Measurements from ENCODE around the gene POLR2E.
"Not testable (repeated sequence)": the region's sequence is repeated elsewhere in the genome, so short reads cannot be mapped to it uniquely, and the experiment has no call there.

The POLR2E gene

DNA sequence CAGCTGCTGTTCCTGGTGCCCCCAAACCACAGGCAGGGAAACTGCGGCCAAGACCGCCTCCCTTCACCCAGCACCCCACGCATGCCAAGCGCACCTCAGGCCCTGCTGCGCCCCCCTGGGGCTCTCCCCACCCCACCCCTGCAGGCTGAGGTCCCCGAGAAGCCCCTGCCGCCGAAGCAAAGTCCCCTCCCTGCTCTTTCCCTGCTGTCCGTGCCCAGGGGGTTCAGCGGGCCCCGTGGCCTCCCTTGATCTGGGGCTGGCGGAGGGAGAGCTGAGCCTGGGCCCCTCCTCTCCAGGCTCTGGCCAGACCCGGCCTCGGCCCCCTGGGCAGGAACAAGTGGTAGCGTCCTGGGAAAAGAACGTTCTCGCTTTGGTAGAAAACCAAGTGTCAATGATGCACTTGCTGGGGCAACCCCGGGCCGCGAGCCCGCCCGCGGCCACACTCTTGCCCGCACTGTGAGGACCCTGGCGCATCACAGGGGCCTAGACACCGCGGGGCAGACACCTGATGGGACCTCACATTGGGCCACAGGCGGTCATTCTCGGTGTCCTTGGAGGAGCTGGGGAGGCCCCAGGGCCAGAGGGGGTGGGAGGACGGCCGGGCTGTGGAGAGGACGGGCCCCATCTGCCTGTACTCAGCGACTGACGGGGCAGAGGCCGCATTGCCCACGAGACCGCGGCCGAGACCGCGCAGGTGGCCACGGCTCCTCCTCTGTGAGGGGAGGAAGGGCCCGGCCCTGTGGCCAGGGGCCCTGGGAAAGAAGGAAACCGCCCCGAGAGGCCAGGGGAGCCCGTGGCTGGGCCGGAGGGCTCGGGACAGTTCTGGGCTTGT lies 37.6 kb upstream of the POLR2E start:
- TF ChIP-seq, protein P1, sequence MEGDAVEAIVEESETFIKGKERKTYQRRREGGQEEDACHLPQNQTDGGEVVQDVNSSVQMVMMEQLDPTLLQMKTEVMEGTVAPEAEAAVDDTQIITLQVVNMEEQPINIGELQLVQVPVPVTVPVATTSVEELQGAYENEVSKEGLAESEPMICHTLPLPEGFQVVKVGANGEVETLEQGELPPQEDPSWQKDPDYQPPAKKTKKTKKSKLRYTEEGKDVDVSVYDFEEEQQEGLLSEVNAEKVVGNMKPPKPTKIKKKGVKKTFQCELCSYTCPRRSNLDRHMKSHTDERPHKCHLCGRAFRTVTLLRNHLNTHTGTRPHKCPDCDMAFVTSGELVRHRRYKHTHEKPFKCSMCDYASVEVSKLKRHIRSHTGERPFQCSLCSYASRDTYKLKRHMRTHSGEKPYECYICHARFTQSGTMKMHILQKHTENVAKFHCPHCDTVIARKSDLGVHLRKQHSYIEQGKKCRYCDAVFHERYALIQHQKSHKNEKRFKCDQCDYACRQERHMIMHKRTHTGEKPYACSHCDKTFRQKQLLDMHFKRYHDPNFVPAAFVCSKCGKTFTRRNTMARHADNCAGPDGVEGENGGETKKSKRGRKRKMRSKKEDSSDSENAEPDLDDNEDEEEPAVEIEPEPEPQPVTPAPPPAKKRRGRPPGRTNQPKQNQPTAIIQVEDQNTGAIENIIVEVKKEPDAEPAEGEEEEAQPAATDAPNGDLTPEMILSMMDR (conservative IDR thresholded peaks at IDR 0.05; ENCODE audit: low read length): no peak
- DNase-seq (ENCODE audit: low read depth): no peak
- peak overlapping the region; percentile 87 for H3K4me3 ChIP-seq (ENCODE audit: low read length)

DNA sequence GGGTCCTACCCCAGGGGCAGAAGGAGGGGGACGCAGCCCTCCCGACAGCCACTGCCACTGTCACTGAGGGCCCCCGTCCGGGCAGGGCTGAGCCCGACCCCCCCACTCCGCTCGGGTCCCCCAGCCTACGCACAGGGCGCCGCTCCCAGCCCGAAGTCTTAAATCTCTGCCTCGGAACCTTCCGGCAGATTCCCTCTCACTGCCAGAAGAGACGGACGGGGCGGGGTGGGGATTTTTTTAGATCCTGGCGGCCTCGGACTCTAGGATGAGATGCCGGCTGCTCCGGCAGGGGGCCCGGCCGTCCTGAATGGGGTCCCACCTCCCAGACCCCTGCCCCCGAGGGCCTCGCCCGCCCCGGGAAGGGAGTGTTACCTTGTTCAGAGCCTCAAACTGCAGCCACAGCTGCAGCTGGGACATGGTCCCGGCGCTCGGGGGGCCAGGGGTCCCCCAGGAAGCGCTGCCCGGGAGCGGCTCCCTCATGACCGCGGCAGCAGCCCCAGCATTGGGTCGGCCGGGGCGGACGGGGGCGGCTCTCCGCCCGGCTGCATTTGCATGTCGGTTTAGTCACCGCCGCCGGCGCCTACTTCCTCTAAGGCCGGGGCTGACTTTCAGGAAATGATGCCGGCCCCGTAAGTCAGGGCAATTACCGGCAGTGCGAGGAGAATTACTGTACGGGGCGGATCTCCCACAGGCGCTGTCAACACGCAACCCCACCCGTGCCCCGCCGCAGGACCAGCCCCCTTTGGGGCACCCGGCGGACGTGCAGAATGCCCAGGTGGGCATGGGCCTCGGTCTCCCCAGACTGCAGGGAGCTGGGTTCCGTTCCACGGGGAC lies 36.8 kb upstream of the POLR2E start:
- TF ChIP-seq, protein P1 (conservative IDR thresholded peaks at IDR 0.05; ENCODE audit: low read length): peak; percentile 18; the same call in 1 of the 2 replicates
- H3K4me3 ChIP-seq (ENCODE audit: low read length): peak overlapping the region; percentile 87
- DNase-seq (ENCODE audit: low read depth): peak; percentile 89

DNA sequence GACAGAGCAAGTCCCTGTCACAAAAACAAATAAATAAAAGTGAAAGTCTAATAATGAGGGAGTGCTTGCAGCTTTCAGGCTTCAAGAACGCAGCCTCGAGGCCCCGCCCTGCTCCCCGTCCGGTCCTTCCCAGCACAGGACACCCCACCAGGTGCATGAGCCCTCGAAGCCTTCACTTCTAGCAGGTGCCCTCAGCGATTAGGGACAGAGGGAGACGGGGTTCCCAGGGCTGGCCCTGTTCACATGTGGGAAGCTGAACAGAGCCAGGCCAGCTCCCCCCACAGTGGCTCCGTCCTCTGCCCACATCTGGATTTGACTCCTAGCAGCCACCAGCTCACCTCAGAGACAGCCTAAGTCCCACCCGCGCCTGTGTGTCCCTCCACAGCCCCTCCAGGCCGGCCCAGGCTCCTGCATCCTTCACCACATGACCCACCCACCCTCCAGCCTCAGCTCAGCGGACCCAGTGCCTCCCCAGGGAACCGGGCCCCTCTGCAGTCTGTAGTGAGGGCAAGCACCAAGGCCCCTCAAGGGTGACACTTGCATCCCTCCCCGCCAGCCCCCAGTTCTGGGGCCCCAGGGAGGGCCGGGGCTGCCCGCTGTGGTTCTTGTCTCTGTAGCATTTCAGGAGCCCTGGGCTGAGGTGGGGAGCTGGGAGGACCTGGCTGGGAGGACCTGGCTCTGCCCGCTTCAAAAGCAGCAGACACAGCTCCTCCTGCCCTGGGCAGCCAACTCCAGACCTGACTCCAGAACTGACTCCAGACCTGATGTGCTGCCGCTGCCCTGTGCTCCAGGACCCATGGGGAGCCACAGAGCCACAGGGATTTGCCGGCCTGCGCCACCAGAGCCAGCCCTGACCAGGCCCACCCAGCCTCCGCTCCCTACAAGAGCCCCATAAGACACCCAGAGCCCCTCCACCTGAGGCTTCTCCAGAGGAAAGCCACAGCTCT lies 35.9 kb upstream of the POLR2E start:
- peak overlapping the region; percentile 87 for H3K4me3 ChIP-seq (ENCODE audit: low read length)
- no peak for DNase-seq (ENCODE audit: low read depth)
- TF ChIP-seq, protein P1 (conservative IDR thresholded peaks at IDR 0.05; ENCODE audit: low read length): no peak

DNA sequence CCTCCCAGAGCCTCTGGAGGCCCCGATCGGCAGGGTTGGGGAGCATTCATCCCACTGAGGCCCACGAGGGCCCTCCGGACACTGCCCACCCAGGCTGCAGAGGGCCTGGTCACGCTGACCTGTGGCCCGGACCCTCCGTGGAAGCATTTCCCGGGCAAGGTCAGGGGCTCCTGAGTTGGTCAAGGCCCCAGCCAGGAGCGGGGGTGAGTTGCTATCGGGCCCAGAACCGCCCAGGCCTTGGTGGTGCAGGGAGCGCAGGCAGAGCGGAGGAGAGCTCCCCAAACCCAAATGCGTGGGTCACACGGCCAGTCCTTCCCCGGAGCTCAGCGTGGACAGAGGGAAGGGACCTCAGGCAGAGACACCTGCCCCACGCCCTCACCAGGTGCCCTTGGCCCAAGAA lies 34.4 kb upstream of the POLR2E start:
- peak overlapping the region; percentile 87 for H3K4me3 ChIP-seq (ENCODE audit: low read length)
- no peak for DNase-seq (ENCODE audit: low read depth)
- TF ChIP-seq, protein P1 (conservative IDR thresholded peaks at IDR 0.05; ENCODE audit: low read length): no peak

DNA sequence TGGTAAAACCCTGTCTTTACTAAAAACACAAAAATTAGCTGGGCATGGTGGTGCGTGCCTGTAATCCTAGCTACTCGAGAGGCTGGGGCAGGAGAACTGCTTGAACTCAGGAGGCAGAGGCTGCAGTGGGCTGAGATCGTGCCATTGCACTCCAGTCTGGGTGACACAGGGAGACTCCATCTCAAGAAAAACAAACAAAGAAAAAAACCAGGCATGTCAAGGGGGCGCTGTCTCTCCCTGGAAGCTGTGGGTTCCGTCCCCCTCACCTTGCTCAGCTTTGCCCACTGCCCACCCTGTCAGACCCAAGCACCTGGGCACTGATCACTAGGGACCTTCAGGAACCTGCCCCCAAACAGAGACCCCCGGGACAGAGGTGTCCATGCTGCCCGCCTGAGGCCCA lies 33.9 kb upstream of the POLR2E start:
- H3K4me3 ChIP-seq (ENCODE audit: low read length); DNase-seq (ENCODE audit: low read depth): not testable (repeated sequence)

DNA sequence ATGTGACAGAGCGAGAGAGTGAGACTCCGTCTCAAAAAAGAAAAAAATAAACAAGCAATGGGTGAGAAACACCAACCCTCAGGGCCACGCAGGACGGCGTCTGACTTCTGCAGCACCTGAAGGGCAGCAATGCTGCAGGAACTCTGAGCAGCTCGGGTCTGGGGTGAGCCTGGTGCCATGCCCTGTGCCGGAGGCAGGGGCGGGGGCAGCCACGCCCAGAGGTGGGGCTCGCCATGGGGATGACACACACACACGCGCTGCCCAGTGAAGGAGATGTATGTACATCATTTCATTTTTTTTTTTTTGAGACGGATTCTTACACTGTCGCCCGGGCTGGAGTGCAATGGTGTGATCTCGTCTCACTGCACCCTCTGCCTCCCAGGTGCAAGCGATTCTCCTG lies 32.9 kb upstream of the POLR2E start:
- no peak overlapping the region for H3K4me3 ChIP-seq (ENCODE audit: low read length)
- TF ChIP-seq, protein P1 (conservative IDR thresholded peaks at IDR 0.05; ENCODE audit: low read length): no peak
- no peak for DNase-seq (ENCODE audit: low read depth)

All from AG10803 (cell line).